ENCODE results near the gene KIZ.

KIZ gene

DNA sequence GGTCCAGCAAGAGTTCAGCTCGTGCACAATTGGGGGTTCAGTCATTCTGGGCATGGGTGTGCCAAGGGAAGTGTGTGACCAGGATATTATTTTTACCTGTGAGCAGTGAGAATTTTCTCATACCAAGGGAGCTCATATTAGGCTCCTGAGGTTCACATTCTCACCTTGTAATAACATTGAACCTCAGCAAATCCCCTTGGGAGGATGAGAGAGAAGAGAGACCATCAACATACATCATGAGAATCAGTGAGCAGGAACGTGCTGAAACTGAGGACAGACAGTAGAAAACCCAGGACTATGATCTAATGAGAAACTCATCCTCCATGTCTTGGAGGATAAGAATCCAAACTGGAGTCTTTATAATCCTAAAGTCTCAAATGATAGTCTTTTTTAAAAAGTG is 143.9 kb downstream of the KIZ start:
- no peaks in the 10 kb centered on the region for H3K36me3 ChIP-seq

GRCh38 chr20:21270806-21271205 is 144.9 kb downstream of the KIZ start:
- no peak for TF ChIP-seq CTCF (IDR thresholded peaks at IDR 0.05)
- peaks cover 0 to 7% of the 10 kb centered on the region in 2 donors for H3K27me3 ChIP-seq
- H3K4me3 ChIP-seq, result no peak overlapping the region
- peaks cover 0 to 8% (median 6%) of the 10 kb centered on the region in 3 donors for H3K9me3 ChIP-seq
- DNase-seq, result no peak
- no peaks in the 10 kb centered on the region for H3K4me1 ChIP-seq
- intact Hi-C loops (cut with DNase I; ENCODE audit: low total_unique reads), result no loop called here
- no peaks in the 10 kb centered on the region for H3K36me3 ChIP-seq
- no peak overlapping the region for H3K27ac ChIP-seq

More for the DNA sequence above, 143.9 kb downstream of the KIZ start:
- no peak for TF ChIP-seq CTCF (IDR thresholded peaks at IDR 0.05)
- H3K27ac ChIP-seq, result no peak overlapping the region
- DNase-seq, result no peak
- H3K9me3 ChIP-seq, result peaks cover 0 to 8% (median 6%) of the 10 kb centered on the region in 3 donors
- peaks cover 0 to 7% of the 10 kb centered on the region in 2 donors for H3K27me3 ChIP-seq
- H3K4me3 ChIP-seq, result no peak overlapping the region
- intact Hi-C loops (cut with DNase I; ENCODE audit: low total_unique reads), result no loop called here
- H3K4me1 ChIP-seq, result no peaks in the 10 kb centered on the region

DNA sequence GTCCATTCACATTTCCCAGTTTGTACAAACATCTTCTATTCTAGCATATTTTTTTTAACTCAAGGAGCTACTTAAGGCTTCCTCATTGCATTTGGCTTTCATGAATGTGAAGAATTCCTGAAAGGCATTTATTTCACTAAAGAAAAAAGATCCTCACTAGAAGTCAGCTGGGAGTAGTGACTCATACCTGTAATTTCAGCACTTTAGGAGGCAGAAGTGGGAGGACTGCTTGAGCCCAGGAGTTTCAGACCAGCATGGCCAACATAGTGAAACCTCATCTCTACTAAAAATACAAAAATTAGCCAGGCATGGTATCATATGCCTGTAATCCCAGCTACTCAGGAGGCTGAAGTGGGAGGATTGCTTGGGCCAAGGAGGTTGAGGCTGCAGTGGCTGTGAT is 146.4 kb downstream of the KIZ start:
- H3K27me3 ChIP-seq, result peaks cover 0 to 7% of the 10 kb centered on the region in 2 donors
- H3K4me1 ChIP-seq, result no peaks in the 10 kb centered on the region
- H3K4me3 ChIP-seq, result no peak overlapping the region

GRCh38 chr20:21272679-21273078 is 146.8 kb downstream of the KIZ start:
- TF ChIP-seq CTCF (IDR thresholded peaks at IDR 0.05), result no peak
- peaks cover 0 to 7% of the 10 kb centered on the region in 2 donors for H3K27me3 ChIP-seq
- H3K4me1 ChIP-seq, result no peaks in the 10 kb centered on the region
- peaks cover 0 to 6% (median 0%) of the 10 kb centered on the region in 3 donors for H3K9me3 ChIP-seq
- H3K4me3 ChIP-seq, result no peak overlapping the region
- intact Hi-C loops (cut with DNase I; ENCODE audit: low total_unique reads), result no loop called here
- no peaks in the 10 kb centered on the region for H3K36me3 ChIP-seq
- H3K27ac ChIP-seq, result no peak overlapping the region
- DNase-seq, result no peak

More for the DNA sequence above, 146.4 kb downstream of the KIZ start:
- intact Hi-C loops (cut with DNase I; ENCODE audit: low total_unique reads), result no loop called here
- Histone ChIP-seq H3K36me3 (no peaks in the 10 kb centered on the region), H3K9me3 (peaks cover 0 to 6% (median 0%) of the 10 kb centered on the region in 3 donors), H3K27ac (no peak overlapping the region)
- no peak for TF ChIP-seq CTCF (IDR thresholded peaks at IDR 0.05)
- no peak for DNase-seq

DNA sequence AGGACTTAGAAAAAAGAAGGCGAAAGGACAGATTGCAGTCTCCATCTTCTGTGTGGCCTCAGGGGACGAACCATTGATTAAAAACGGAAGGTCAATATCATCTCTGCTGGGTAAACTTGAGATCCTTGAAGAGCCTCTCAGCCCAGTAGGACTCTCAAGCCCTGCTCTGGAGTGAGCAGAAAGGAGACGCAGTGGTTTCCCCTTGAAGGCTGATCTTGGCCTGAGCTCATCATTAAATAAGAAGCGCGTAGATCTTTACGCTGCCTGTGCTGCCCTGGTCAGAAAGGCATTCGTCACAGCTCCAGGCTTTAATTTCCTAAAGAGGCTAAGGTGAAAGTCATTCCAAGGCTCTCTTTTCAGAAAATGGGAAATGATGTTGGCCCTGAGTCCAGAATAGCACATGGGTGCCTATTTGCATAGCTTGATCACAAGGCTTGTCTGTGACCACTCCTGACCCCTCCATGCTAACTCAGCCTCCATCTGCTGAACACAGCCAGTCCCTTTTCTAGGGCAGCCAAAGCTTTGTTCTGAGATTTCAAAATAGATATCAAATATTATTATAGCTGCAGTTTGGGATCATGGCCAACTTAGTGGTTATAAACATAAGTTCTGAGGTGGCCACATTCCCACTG is 148.0 kb downstream of the KIZ start:
- Histone ChIP-seq H3K36me3 (no peaks in the 10 kb centered on the region), H3K4me1 (no peaks in the 10 kb centered on the region), H3K9me3 (peaks cover 0 to 6% (median 0%) of the 10 kb centered on the region in 3 donors), H3K27me3 (peaks cover 0 to 7% of the 10 kb centered on the region in 2 donors), H3K27ac (no peak overlapping the region), H3K4me3 (no peak overlapping the region)
- no peak for TF ChIP-seq CTCF (IDR thresholded peaks at IDR 0.05)
- intact Hi-C loops (cut with DNase I; ENCODE audit: low total_unique reads), result no loop called here
- no peak for DNase-seq

Data from tibial artery (tissue), 4 donors.